Mammary epithelial cell (primary cell): ENCODE data around the gene PPP1R18.

ENCODE experiments used
- CTCF ChIP-seq, 2 donors: IDR thresholded peaks in 1 of 2; conservative IDR thresholded peaks in 1 of 2; 2 replicates each; pipeline ENCODE4 v1.5.1; 2011 to 2012; ENCODE audit warnings: inconsistent platforms in 2 of 2, low read length in 2 of 2, mild to moderate bottlenecking in 2 of 2, control low read depth in 1 of 2, low read depth in 1 of 2; ENCODE audit not compliant: insufficient read depth in 1 of 2; ENCODE audit errors: extremely low read depth in 1 of 2
- EZH2 ChIP-seq: IDR thresholded peaks from 2 replicates; pipeline ENCODE4 v1.6.1; 2012; ENCODE audit warnings: low read length, inconsistent platforms, borderline replicate concordance

GRCh38 chr6:30689985-30690384, 3.5 kb upstream of the PPP1R18 start:
- TF ChIP-seq CTCF (conservative IDR thresholded peaks at IDR 0.05 in 1 of 2, IDR thresholded peaks at IDR 0.05 in 1 of 2; ENCODE audit: extremely low read depth in 1 of 2, insufficient read depth in 1 of 2, low read depth in 1 of 2, low read length in 2 of 2) (no peak), EZH2 (no peak)
